H1 (cell line): ENCODE data around the gene SLC35B4. TPM values are rescaled to one million over a fixed set of nuclear protein-coding genes. Genes with fewer than 3 reads are reported as not detected.

ENCODE experiments used
- CTCF ChIA-PET: fragments of 300-600 bp; sonication (Branson Sonifier 250); formaldehyde crosslinking; loops from one replicate; lab custom pipeline; 2021; ENCODE audit not compliant: partially characterized antibody; lab: Charles Lee
- POLR2A ChIA-PET: fragments of 300-600 bp; sonication (Branson Sonifier 250); formaldehyde crosslinking; loops from one replicate; lab custom pipeline; 2021; ENCODE audit warnings: inconsistent platforms; ENCODE audit not compliant: partially characterized antibody; lab: Charles Lee
- DNase-seq, 2 experiments: peaks; one replicate each; pipeline versions ENCODE4 v3.0.0 to v3.0.0-alpha.2; 2010 to 2022; ENCODE audit warnings: low spot score in 2 of 2, low read depth in 1 of 2, mixed read lengths in 1 of 2
- FAIRE-seq: peaks from 2 replicates; lab custom pipeline; 2011; peaks lifted over from hg19 to GRCh38; lab: Jason Lieb, UNC
- H2AFZ ChIP-seq: 2 replicates; pipeline ENCODE4 v1.8.1; 2012; ENCODE audit warnings: low read length, inconsistent platforms
- H2AK5ac ChIP-seq: 2 replicates; pipeline ENCODE4 v1.6.1; 2013; ENCODE audit warnings: low read depth, low read length
- H2BK120ac ChIP-seq: replicated peaks from 2 replicates; pipeline ENCODE3; 2013; ENCODE audit warnings: low read depth, low read length, inconsistent platforms
- H2BK12ac ChIP-seq: 2 replicates; pipeline ENCODE4 v1.6.1; 2013; ENCODE audit warnings: low read depth, low read length
- H2BK15ac ChIP-seq: 2 replicates; pipeline ENCODE4 v1.6.1; 2013; ENCODE audit warnings: low read length
- H2BK20ac ChIP-seq: 2 replicates; pipeline ENCODE4 v1.6.1; 2013; ENCODE audit warnings: low read length
- H2BK5ac ChIP-seq: 2 replicates; pipeline ENCODE4 v1.6.1; 2013; ENCODE audit warnings: low read depth, low read length
- H3K14ac ChIP-seq: 2 replicates; pipeline ENCODE4 v1.6.1; 2013; ENCODE audit warnings: inconsistent platforms; ENCODE audit not compliant: insufficient read length
- H3K18ac ChIP-seq: 2 replicates; pipeline ENCODE4 v1.6.1; 2013; ENCODE audit warnings: low read length; ENCODE audit errors: extremely low read depth
- H3K23ac ChIP-seq: 2 replicates; pipeline ENCODE4 v1.6.1; 2013; ENCODE audit warnings: inconsistent platforms; ENCODE audit not compliant: insufficient read length
- H3K23me2 ChIP-seq: 2 replicates; pipeline ENCODE4 v1.6.1; 2013; ENCODE audit warnings: low read depth, low read length
- H3K27ac ChIP-seq: 2 replicates; pipeline ENCODE4 v1.6.1; 2011; ENCODE audit warnings: low read depth, low read length, inconsistent platforms
- H3K27me3 ChIP-seq, 4 experiments: replicated peaks in 1 of 4; 1 replicate in 1 of 4; 2 replicates in 3 of 4; pipeline versions ENCODE4 v1.6.1 to v1.8.1; 2011 to 2013; ENCODE audit warnings: low read length in 3 of 4, mild to moderate bottlenecking in 3 of 4, inconsistent platforms in 2 of 4, mixed read lengths in 2 of 4, moderate library complexity in 1 of 4; ENCODE audit not compliant: control insufficient read depth in 3 of 4, insufficient read depth in 3 of 4; ENCODE audit errors: extremely low read depth in 1 of 4
- H3K36me3 ChIP-seq, 4 experiments: 2 replicates each; pipeline versions ENCODE4 v1.6.1 to v1.8.1; 2011 to 2013; ENCODE audit warnings: mild to moderate bottlenecking in 4 of 4, low read length in 3 of 4, moderate library complexity in 2 of 4, control low read depth in 1 of 4, inconsistent platforms in 1 of 4; ENCODE audit not compliant: insufficient read depth in 4 of 4, control insufficient read depth in 2 of 4
- H3K4ac ChIP-seq: replicated peaks from 2 replicates; pipeline ENCODE3; 2013; ENCODE audit warnings: low read length, low read depth, mixed read lengths, inconsistent platforms; ENCODE audit not compliant: insufficient read length
- H3K4me1 ChIP-seq, 4 experiments: replicated peaks in 1 of 4; 1 replicate in 1 of 4; 2 replicates in 3 of 4; pipeline versions ENCODE4 v1.6.1 to v1.8.1; 2011 to 2013; ENCODE audit warnings: low read length in 3 of 4, inconsistent platforms in 2 of 4, mixed read lengths in 1 of 4; ENCODE audit not compliant: insufficient read depth in 4 of 4, control insufficient read depth in 3 of 4
- H3K4me2 ChIP-seq, 2 experiments: 2 replicates each; pipeline versions ENCODE4 v1.6.1 to v1.8.1; 2011 to 2013; ENCODE audit warnings: low read depth in 2 of 2, low read length in 2 of 2, control low read depth in 1 of 2, inconsistent platforms in 1 of 2, mild to moderate bottlenecking in 1 of 2; ENCODE audit not compliant: insufficient read depth in 1 of 2
- H3K4me3 ChIP-seq, 4 experiments: fragments of 200-600, 300-600 bp in 1 of 4; sonication (generic), shearing (Covaris generic), sonication (Bioruptor Twin) in 1 of 4; 2 replicates each; pipeline versions ENCODE4 v1.5.1 to v1.8.1; 2011 to 2016; ENCODE audit warnings: low read length in 4 of 4, low read depth in 3 of 4, control low read depth in 2 of 4, inconsistent platforms in 2 of 4, mild to moderate bottlenecking in 2 of 4, mixed read lengths in 1 of 4, moderate library complexity in 1 of 4; ENCODE audit not compliant: insufficient read depth in 2 of 4; ENCODE audit errors: extremely low read depth in 1 of 4
- H3K56ac ChIP-seq: replicated peaks from 2 replicates; pipeline ENCODE3; 2013; ENCODE audit warnings: low read depth, mild to moderate bottlenecking, mixed read lengths, low read length, inconsistent platforms; ENCODE audit not compliant: insufficient read length
- H3K79me1 ChIP-seq: 2 replicates; pipeline ENCODE4 v1.6.1; 2013; ENCODE audit warnings: low read depth, low read length, control low read depth
- H3K79me2 ChIP-seq, 2 experiments: 2 replicates each; pipeline versions ENCODE4 v1.6.1 to v1.8.1; 2012 to 2013; ENCODE audit warnings: low read length in 2 of 2, mild to moderate bottlenecking in 2 of 2, inconsistent platforms in 1 of 2; ENCODE audit not compliant: insufficient read depth in 2 of 2, control insufficient read depth in 1 of 2
- H3K9ac ChIP-seq, 4 experiments: replicated peaks in 1 of 4; 1 replicate in 1 of 4; 2 replicates in 3 of 4; pipeline versions ENCODE4 v1.6.1 to v1.8.1; 2011 to 2013; ENCODE audit warnings: low read depth in 3 of 4, low read length in 3 of 4, control low read depth in 2 of 4, mild to moderate bottlenecking in 2 of 4, moderate library complexity in 2 of 4, inconsistent platforms in 1 of 4; ENCODE audit errors: extremely low read depth in 1 of 4
- H3K9me3 ChIP-seq, 2 experiments: 2 replicates each; pipeline versions ENCODE4 v1.6.1 to v1.8.1; 2012 to 2013; ENCODE audit warnings: mild to moderate bottlenecking in 2 of 2, moderate library complexity in 2 of 2, control low read depth in 1 of 2, inconsistent platforms in 1 of 2, low read depth in 1 of 2, low read length in 1 of 2, mixed read lengths in 1 of 2; ENCODE audit not compliant: insufficient read depth in 2 of 2
- H4K20me1 ChIP-seq, 2 experiments: replicated peaks in 1 of 2; 2 replicates each; pipeline versions ENCODE3 to v1.8.1; 2011 to 2013; ENCODE audit warnings: inconsistent platforms in 2 of 2, low read length in 2 of 2, mild to moderate bottlenecking in 1 of 2; ENCODE audit not compliant: insufficient read depth in 2 of 2, control insufficient read depth in 1 of 2
- H4K5ac ChIP-seq: 2 replicates; pipeline ENCODE4 v1.6.1; 2013; ENCODE audit warnings: low read length, low read depth, mixed read lengths, inconsistent platforms; ENCODE audit not compliant: insufficient read length
- H4K8ac ChIP-seq: 2 replicates; pipeline ENCODE4 v1.8.0; 2013; ENCODE audit warnings: mild to moderate bottlenecking, moderate library complexity, low read length, inconsistent platforms; ENCODE audit not compliant: insufficient read depth; ENCODE audit errors: extremely low read depth
- H4K91ac ChIP-seq: replicated peaks from 2 replicates; pipeline ENCODE3; 2013; ENCODE audit warnings: low read length, mixed read lengths, inconsistent platforms; ENCODE audit not compliant: insufficient read length
- JUND ChIP-seq: IDR thresholded peaks from 2 replicates; pipeline ENCODE4 v1.6.1; 2011; ENCODE audit warnings: mild to moderate bottlenecking, improper control_type of control experiment, low read length
- WGBS, 2 experiments: shearing (Covaris generic) in 1 of 2; methylation state at CpG; one replicate each; pipeline versions ENCODE4 v1.1.6 to v1.1.7; 2013 to 2015; ENCODE audit warnings: low lambda C conversion rate in 2 of 2, mixed read lengths in 2 of 2, inconsistent platforms in 1 of 2, low coverage in 1 of 2, missing lambda C conversion rate in 1 of 2; ENCODE audit not compliant: insufficient replicate concordance in 2 of 2, insufficient coverage in 1 of 2, insufficient read length in 1 of 2; ENCODE audit errors: extremely low coverage in 1 of 2, missing lambda C conversion rate in 1 of 2; 5-methylcytosine and 5-hydroxymethylcytosine counted together
- polyA plus RNA-seq, 7 experiments: library from polyadenylated mRNA; depleted of rRNA in 3 of 7; stranded (reverse) in 5 of 7; unstranded in 2 of 7; fragments of >200 nt in 5 of 7; fragments of 200-250 nt in 2 of 7; gene quantifications; 1 replicate in 5 of 7; 2 replicates in 1 of 7; 4 replicates in 1 of 7; pipeline versions ENCODE4 v1.2.1 to v1.2.3, GENCODE V29; 2011 to 2013; ENCODE audit warnings: missing spikeins in 2 of 7, mixed read lengths in 2 of 7
- total RNA-seq: library from RNA; stranded (reverse); fragmentation: NEBNext Ultra II Directional; extraction: Animal tissue kit (Norgen Biotek cat#: 25700); gene quantifications from 2 replicates; pipeline ENCODE4 v1.2.1, GENCODE V29; 2021

The SLC35B4 gene
- total and polyA plus RNA-seq, 2 of the 8 experiments (the other 6 are each of a cell fraction or from before 2014, with no cell fraction given), result 28.9 to 34.6 TPM

- Histone ChIP-seq H3K9me3 (no peaks in the 10 kb centered on the region), H3K18ac (no peak overlapping the region), H3K27me3 (no peaks in the 10 kb centered on the region), H2AFZ (no peak overlapping the region), H3K14ac (no peak overlapping the region), H3K27ac (no peak overlapping the region), H3K56ac (no peak overlapping the region), H3K36me3 (peaks cover 0 to 7% (median 3%) of the 10 kb centered on the region in 4 experiments; a peak in 3 of 8 replicates), H2BK5ac (no peak overlapping the region), H2AK5ac (no peak overlapping the region), H2BK20ac (no peak overlapping the region), H2BK120ac (no peak overlapping the region), H2BK12ac (no peak overlapping the region), H4K91ac (no peak overlapping the region), H3K4me3 (no peak overlapping the region), H3K23ac (no peak overlapping the region), H3K9ac (no peak overlapping the region), H4K8ac (no peak overlapping the region), H3K4me2 (no peak overlapping the region), H3K79me1 (peaks cover 2% of the 10 kb centered on the region; the same call in 1 of the 2 replicates), H3K4me1 (no peaks in the 10 kb centered on the region; a peak in 1 of 7 replicates), H3K4ac (no peak overlapping the region), H3K79me2 (peaks cover 0 to 26% of the 10 kb centered on the region in 2 experiments; a peak in 2 of 4 replicates), H3K23me2 (peaks cover 4% of the 10 kb centered on the region), H4K20me1 (peaks cover 0 to 2% of the 10 kb centered on the region in 2 experiments), H2BK15ac (no peak overlapping the region), H4K5ac (no peak overlapping the region)
- ChIA-PET POLR2A (no interaction called here), CTCF (no interaction called here)
- FAIRE-seq, result no peak
- no peak for DNase-seq
- 89% methylated on average over 4 of the region's 4 CpGs; no CpG with 5 or more reads in 1 of the 2 experiments for WGBS, 2 experiments
- TF ChIP-seq JUND, result no peak
These were observed 4.9 kb downstream of the SLC35B4 start for GRCh38 chr7:134311807-134312206.
